Hepatocyte (in vitro differentiated cells): ENCODE results near the gene HS3ST3B1. TPM values are rescaled to one million over a fixed set of nuclear protein-coding genes. Genes with fewer than 3 reads are reported as not detected.

Experiments
- DNase-seq: peaks from one replicate; pipeline ENCODE4 v3.0.0-alpha.2; 2016; ENCODE audit warnings: low spot score
- H2AFZ ChIP-seq: fragments of 200-600 bp; sonication (generic); 2 replicates; pipeline ENCODE4 v1.6.0; 2016; ENCODE audit warnings: antibody characterized with exemption, mild to moderate bottlenecking
- H3K27ac ChIP-seq: fragments of 200-600 bp; sonication (generic); 2 replicates; pipeline ENCODE4 v1.5.1; 2016; ENCODE audit warnings: mild to moderate bottlenecking
- H3K27me3 ChIP-seq: fragments of 200-600 bp; sonication (generic); 2 replicates; pipeline ENCODE4 v1.6.1; 2016
- H3K36me3 ChIP-seq: fragments of 200-600 bp; sonication (generic); replicated peaks from 2 replicates; pipeline ENCODE4 v1.5.1; 2016; ENCODE audit warnings: low read depth; ENCODE audit not compliant: insufficient read depth
- H3K4me1 ChIP-seq: fragments of 200-600 bp; sonication (generic); 2 replicates; pipeline ENCODE4 v1.5.1; 2016; ENCODE audit warnings: mild to moderate bottlenecking, moderate library complexity; ENCODE audit not compliant: insufficient read depth
- H3K4me2 ChIP-seq: fragments of 200-600 bp; sonication (generic); 2 replicates; pipeline ENCODE4 v1.6.0; 2016
- H3K4me3 ChIP-seq: fragments of 200-600 bp; sonication (generic); 2 replicates; pipeline ENCODE4 v1.5.1; 2016; ENCODE audit warnings: mild to moderate bottlenecking
- H3K79me2 ChIP-seq: fragments of 200-600 bp; sonication (generic); 2 replicates; pipeline ENCODE4 v1.6.0; 2017; ENCODE audit warnings: mild to moderate bottlenecking
- H3K9me2 ChIP-seq: fragments of 200-600 bp; sonication (generic); replicated peaks from 2 replicates; pipeline ENCODE4 v1.6.0; 2017; ENCODE audit warnings: mild to moderate bottlenecking; ENCODE audit not compliant: insufficient read depth
- H3K9me3 ChIP-seq: fragments of 200-600 bp; sonication (generic); 2 replicates; pipeline ENCODE4 v1.5.1; 2016; ENCODE audit warnings: low read depth, mild to moderate bottlenecking
- H4K20me1 ChIP-seq: fragments of 200-600 bp; sonication (generic); 2 replicates; pipeline ENCODE4 v1.6.0; 2016; ENCODE audit warnings: mild to moderate bottlenecking; ENCODE audit not compliant: insufficient read depth, poor library complexity, severe bottlenecking
- EZH2 ChIP-seq: fragments of 200-600 bp; sonication (generic); IDR thresholded peaks from 2 replicates; pipeline ENCODE4 v1.6.1; 2016; ENCODE audit warnings: antibody characterized with exemption, mild to moderate bottlenecking, borderline replicate concordance
- EZH2phosphoT487 ChIP-seq: fragments of 200-600 bp; sonication (generic); IDR thresholded peaks from one replicate; pipeline ENCODE4 v1.6.1; 2018; ENCODE audit warnings: antibody characterized with exemption, mild to moderate bottlenecking, low read depth, moderate library complexity; ENCODE audit not compliant: unreplicated experiment, severe bottlenecking
- WGBS: methylation state at CpG from one replicate; pipeline ENCODE4 v1.1.6; 2016; ENCODE audit warnings: low lambda C conversion rate; ENCODE audit errors: missing lambda C conversion rate; 5-methylcytosine and 5-hydroxymethylcytosine counted together
- polyA plus RNA-seq: library from polyadenylated mRNA; unstranded; fragments of >200 nt; fragmentation: Nextera tagmentation; extraction: Ambion mirVana; gene quantifications from 2 replicates; pipeline ENCODE4 v1.2.1, GENCODE V29; 2016
- total RNA-seq: library from RNA; depleted of rRNA; stranded (reverse); fragments of >200 nt; gene quantifications from 2 replicates; pipeline ENCODE4 v1.2.3, GENCODE V29; 2014
- TF ChIP-seq, protein P1 (sequence below): fragments of 200-600 bp; sonication (generic); IDR thresholded peaks from 2 replicates; pipeline ENCODE4 v1.5.1; 2016; ENCODE audit warnings: antibody characterized with exemption, mild to moderate bottlenecking; ENCODE audit not compliant: poor library complexity

Gene HS3ST3B1
- total and polyA plus RNA-seq, 2 experiments from 2014 or later, result 3.7 to 5.8 TPM

DNA sequence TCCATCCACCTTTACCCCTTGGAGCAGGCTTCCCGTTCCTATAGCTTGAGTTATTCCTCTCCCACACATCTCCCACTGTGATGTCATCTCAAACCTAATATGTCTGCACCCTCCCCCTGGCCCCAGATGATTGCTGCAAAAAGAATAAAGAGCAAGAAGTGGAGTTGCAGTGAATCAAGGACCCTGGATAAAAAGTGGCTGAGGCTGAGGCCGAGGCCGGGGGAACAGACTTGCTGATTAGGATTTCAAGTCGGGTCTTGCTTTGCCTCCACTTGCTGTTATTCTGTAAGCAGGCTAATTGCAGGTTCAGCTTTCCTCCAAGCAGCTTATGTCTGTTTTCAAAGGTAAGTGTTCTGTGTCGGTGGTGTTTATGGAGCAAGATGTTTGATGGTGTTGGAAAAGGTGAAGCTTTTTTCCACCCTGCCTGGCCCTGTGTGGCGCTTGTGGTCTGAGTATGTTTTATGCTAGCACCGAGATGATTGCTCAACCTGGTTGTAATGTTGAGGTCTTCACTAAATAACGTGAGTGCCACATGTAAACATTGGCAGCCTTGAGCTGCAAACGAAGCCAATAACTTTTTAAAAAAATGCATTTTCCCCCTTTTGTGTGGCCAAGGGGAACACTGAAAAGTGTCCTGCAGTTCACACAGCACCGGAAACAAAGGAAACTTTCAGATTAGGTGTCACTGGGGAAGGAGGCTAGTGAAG is 15.4 kb downstream of the HS3ST3B1 start:
- WGBS, result 47% methylated on average over 10 of the region's 10 CpGs
- Histone ChIP-seq H3K79me2 (no peaks in the 10 kb centered on the region), H3K4me2 (peak overlapping the region; percentile 21)

DNA sequence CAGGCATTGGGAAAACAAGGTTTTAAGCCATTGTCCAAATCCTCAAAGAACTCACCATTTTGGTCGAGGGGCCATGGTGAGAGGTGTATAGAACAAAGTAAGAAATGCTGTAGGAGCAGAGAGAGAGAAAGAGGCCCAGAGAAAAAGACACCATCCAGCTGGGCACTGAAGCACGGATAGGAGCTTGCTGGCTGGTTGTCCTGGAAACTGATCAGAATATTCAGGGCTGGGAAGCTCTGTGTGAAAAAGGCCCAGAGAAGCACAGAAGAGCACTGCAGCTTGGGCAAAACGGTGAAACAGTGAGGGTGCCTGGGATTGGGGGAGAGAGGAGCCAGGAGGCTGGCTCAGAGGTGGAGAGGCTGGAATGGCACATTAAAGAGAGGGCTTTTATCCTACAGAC is 16.5 kb downstream of the HS3ST3B1 start:
- H3K27ac ChIP-seq, result no peak overlapping the region
- WGBS, result 69% methylated on average over 3 of the region's 3 CpGs
- H3K4me3 ChIP-seq, result no peak overlapping the region
- H3K79me2 ChIP-seq, result peaks cover 4% of the 10 kb centered on the region
- TF ChIP-seq EZH2phosphoT487 (no peak), EZH2 (no peak)
- TF ChIP-seq, protein P1, sequence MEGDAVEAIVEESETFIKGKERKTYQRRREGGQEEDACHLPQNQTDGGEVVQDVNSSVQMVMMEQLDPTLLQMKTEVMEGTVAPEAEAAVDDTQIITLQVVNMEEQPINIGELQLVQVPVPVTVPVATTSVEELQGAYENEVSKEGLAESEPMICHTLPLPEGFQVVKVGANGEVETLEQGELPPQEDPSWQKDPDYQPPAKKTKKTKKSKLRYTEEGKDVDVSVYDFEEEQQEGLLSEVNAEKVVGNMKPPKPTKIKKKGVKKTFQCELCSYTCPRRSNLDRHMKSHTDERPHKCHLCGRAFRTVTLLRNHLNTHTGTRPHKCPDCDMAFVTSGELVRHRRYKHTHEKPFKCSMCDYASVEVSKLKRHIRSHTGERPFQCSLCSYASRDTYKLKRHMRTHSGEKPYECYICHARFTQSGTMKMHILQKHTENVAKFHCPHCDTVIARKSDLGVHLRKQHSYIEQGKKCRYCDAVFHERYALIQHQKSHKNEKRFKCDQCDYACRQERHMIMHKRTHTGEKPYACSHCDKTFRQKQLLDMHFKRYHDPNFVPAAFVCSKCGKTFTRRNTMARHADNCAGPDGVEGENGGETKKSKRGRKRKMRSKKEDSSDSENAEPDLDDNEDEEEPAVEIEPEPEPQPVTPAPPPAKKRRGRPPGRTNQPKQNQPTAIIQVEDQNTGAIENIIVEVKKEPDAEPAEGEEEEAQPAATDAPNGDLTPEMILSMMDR, result no peak
- no peaks in the 10 kb centered on the region for H3K9me2 ChIP-seq
- H3K27me3 ChIP-seq, result no peaks in the 10 kb centered on the region
- H4K20me1 ChIP-seq, result no peaks in the 10 kb centered on the region
- DNase-seq, result no peak
- peaks cover 8% of the 10 kb centered on the region for H3K4me1 ChIP-seq
- no peaks in the 10 kb centered on the region for H3K9me3 ChIP-seq
- H3K4me2 ChIP-seq, result no peak overlapping the region
- H2AFZ ChIP-seq, result no peak overlapping the region
- H3K36me3 ChIP-seq, result no peaks in the 10 kb centered on the region

More for the DNA sequence above, 15.4 kb downstream of the HS3ST3B1 start:
- Histone ChIP-seq H3K4me3 (no peak overlapping the region), H3K36me3 (no peaks in the 10 kb centered on the region), H2AFZ (no peak overlapping the region), H3K4me1 (peaks cover 8% of the 10 kb centered on the region), H3K9me2 (no peaks in the 10 kb centered on the region), H3K27ac (no peak overlapping the region), H3K9me3 (no peaks in the 10 kb centered on the region), H4K20me1 (no peaks in the 10 kb centered on the region), H3K27me3 (no peaks in the 10 kb centered on the region)
- no peak for DNase-seq
- TF ChIP-seq EZH2, result no peak
- no peak for TF ChIP-seq EZH2phosphoT487
- TF ChIP-seq, protein P1, result no peak

DNA sequence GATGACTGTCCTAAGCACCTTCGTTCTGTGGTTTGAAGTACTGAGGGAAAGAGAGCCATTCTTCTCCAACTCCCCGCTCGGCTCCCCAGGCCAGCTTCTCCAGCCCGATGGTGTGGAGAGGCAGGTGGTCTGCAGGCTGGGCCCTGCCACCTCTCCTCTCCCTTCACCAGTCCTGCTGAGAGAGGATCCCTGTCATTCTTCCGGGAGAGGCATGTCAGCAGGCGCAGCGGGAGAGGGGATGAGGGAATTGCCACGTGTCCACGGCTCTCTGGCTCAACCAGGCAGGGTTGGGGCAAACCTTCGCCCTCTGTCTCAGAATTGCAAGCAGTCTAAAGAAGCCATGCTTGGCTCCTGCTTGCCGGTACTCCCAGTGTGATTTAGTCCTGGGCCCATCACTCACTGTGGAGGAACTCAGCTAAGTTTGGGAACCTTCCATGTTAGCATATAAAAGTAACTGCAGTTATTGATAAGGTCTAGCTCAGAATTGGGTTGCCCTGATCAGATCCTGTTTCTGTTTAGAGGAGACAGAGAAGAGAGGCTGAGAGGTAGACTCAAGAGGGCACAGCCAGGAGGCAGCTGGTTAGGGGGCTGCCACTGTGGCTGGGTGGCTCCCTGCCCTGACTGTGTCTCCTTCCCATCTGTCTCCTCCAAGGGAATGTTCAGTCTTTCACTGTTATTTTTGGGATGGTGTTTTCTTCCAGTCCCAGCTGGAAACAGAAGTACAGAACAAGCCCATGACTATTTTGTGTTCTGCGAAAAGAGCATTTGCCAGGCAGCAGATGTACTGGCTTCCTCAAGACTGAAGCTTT is 17.4 kb downstream of the HS3ST3B1 start:
- Histone ChIP-seq H4K20me1 (no peaks in the 10 kb centered on the region), H3K79me2 (peaks cover 4% of the 10 kb centered on the region), H3K4me3 (no peak overlapping the region), H3K4me2 (no peak overlapping the region), H3K36me3 (no peaks in the 10 kb centered on the region), H3K9me3 (no peaks in the 10 kb centered on the region), H3K9me2 (no peaks in the 10 kb centered on the region), H3K4me1 (peaks cover 8% of the 10 kb centered on the region), H3K27ac (no peak overlapping the region), H2AFZ (no peak overlapping the region), H3K27me3 (no peaks in the 10 kb centered on the region)
- TF ChIP-seq EZH2 (no peak), EZH2phosphoT487 (no peak)
- TF ChIP-seq, protein P1, result no peak
- 72% methylated on average over 12 of the region's 12 CpGs for WGBS
- no peak for DNase-seq
